Neutrophil (primary cell): ENCODE results near the gene SEMA3A.

Experiments
- H3K27ac ChIP-seq: fragments of 200-600 bp; sonication (generic); 2 replicates; pipeline ENCODE4 v1.5.1; 2016; ENCODE audit warnings: mild to moderate bottlenecking, moderate library complexity
- H3K27me3 ChIP-seq: fragments of 200-600 bp; sonication (generic); 2 replicates; pipeline ENCODE4 v1.6.0; 2016; ENCODE audit warnings: mild to moderate bottlenecking
- H3K36me3 ChIP-seq: fragments of 200-600 bp; sonication (generic); 2 replicates; pipeline ENCODE4 v1.5.1; 2017
- H3K4me1 ChIP-seq, 2 experiments: fragments of 200-600 bp in 1 of 2; sonication (generic) in 1 of 2; 1 replicate in 1 of 2; 2 replicates in 1 of 2; pipeline versions ENCODE4 v1.5.1 to v1.6.1; 2013 to 2016; ENCODE audit warnings: low read depth in 1 of 2, low read length in 1 of 2, mild to moderate bottlenecking in 1 of 2, moderate library complexity in 1 of 2; ENCODE audit not compliant: control insufficient read depth in 1 of 2, insufficient read depth in 1 of 2
- H3K4me3 ChIP-seq, 2 experiments: fragments of 200-600 bp in 1 of 2; sonication (generic) in 1 of 2; 1 replicate in 1 of 2; 2 replicates in 1 of 2; pipeline ENCODE4 v1.5.1; 2013 to 2016; ENCODE audit warnings: low read depth in 1 of 2, low read length in 1 of 2, mild to moderate bottlenecking in 1 of 2, moderate library complexity in 1 of 2
- H3K9me3 ChIP-seq: fragments of 200-600 bp; sonication (generic); 2 replicates; pipeline ENCODE4 v1.5.1; 2016
- TF ChIP-seq, protein P1 (sequence below): fragments of 200-600 bp; sonication (generic); IDR thresholded peaks from 2 replicates; pipeline ENCODE4 v1.5.1; 2016; ENCODE audit warnings: antibody characterized with exemption

SEMA3A gene

GRCh38 chr7:84181628-84182027, 13.0 kb downstream of the SEMA3A start:
- H3K9me3 ChIP-seq, result no peaks in the 10 kb centered on the region
- no peaks in the 10 kb centered on the region for H3K36me3 ChIP-seq
- TF ChIP-seq, protein P1, sequence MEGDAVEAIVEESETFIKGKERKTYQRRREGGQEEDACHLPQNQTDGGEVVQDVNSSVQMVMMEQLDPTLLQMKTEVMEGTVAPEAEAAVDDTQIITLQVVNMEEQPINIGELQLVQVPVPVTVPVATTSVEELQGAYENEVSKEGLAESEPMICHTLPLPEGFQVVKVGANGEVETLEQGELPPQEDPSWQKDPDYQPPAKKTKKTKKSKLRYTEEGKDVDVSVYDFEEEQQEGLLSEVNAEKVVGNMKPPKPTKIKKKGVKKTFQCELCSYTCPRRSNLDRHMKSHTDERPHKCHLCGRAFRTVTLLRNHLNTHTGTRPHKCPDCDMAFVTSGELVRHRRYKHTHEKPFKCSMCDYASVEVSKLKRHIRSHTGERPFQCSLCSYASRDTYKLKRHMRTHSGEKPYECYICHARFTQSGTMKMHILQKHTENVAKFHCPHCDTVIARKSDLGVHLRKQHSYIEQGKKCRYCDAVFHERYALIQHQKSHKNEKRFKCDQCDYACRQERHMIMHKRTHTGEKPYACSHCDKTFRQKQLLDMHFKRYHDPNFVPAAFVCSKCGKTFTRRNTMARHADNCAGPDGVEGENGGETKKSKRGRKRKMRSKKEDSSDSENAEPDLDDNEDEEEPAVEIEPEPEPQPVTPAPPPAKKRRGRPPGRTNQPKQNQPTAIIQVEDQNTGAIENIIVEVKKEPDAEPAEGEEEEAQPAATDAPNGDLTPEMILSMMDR, result no peak
- no peaks in the 10 kb centered on the region for H3K4me1 ChIP-seq
- no peaks in the 10 kb centered on the region for H3K27me3 ChIP-seq
- H3K4me3 ChIP-seq, result no peak overlapping the region
- H3K27ac ChIP-seq, result no peak overlapping the region

DNA sequence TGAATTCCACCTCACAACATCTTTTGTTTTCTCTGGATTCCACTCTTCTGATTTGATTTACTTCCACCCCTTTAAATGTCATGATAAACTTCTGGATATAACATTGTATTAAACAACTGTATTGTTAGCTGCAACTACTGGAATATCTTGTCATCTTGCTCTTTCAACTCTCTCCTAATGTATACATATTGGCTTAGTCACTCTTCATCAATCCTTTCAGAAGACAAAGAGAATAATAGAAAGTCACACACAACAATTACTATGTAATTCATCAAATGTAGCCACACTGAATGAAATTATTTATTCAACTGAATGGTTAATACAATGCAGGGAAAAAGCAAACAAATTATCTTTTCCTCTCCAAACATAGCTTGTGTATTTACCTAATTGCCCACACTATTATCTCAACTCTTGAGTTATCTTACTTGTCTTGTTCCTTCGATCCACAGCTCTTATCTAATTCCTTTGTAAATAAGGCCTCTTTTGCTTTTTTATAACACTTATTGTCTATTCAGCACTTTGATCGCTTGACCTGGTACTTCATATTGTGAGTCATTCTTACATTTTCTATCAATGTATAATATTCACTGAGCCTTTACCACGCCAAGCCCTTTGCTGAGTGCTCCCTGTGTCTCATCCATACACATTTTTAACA, 16.7 kb downstream of the SEMA3A start:
- Histone ChIP-seq H3K9me3 (no peaks in the 10 kb centered on the region), H3K27ac (no peak overlapping the region), H3K4me3 (no peak overlapping the region), H3K4me1 (no peaks in the 10 kb centered on the region), H3K27me3 (no peaks in the 10 kb centered on the region), H3K36me3 (no peaks in the 10 kb centered on the region)
- TF ChIP-seq, protein P1, result no peak

DNA sequence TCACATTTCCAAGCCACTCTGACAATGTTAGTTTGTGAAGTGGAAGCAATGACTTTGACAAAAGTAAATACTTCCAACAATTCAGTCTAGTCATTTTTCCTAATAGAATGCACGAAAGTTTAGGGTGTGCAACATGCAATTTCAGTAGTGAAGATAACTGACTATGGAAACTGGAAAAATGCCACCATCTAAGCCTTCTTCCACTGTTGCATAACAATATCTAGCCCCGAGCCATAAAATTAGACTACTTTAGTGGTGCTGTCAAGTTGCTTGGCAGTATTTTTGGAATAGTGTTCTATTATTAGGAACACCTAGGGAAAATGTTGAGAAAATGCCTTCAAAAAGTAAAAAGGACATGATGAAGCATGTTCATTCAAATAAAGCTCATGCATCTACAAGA, 17.9 kb downstream of the SEMA3A start:
- Histone ChIP-seq H3K36me3 (no peaks in the 10 kb centered on the region), H3K4me1 (no peaks in the 10 kb centered on the region), H3K9me3 (no peaks in the 10 kb centered on the region), H3K27me3 (no peaks in the 10 kb centered on the region), H3K4me3 (no peak overlapping the region), H3K27ac (no peak overlapping the region)
- TF ChIP-seq, protein P1, result no peak

DNA sequence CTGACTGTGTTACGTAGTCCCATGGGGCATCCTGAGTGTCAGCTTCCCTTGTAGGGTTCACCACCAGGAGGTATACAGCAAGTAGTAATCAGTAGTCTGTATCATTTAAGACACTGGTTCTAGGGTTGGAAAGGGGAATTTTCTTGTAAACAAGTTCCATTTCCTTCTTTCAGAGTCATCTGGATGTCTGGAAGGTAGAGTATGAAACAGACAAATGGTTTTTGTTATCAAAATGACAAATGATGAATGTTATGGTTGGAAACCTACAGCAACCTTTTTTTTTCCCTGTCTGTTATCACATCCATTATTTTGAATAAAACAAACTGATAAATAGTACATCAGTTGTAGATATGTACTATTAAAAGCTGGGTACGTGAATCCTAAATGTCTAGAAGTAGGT, 19.1 kb downstream of the SEMA3A start:
- no peak overlapping the region for H3K27ac ChIP-seq
- no peaks in the 10 kb centered on the region for H3K9me3 ChIP-seq
- no peaks in the 10 kb centered on the region for H3K36me3 ChIP-seq
- H3K4me3 ChIP-seq, result no peak overlapping the region
- no peaks in the 10 kb centered on the region for H3K27me3 ChIP-seq
- TF ChIP-seq, protein P1, result no peak
- no peaks in the 10 kb centered on the region for H3K4me1 ChIP-seq

- no peaks in the 10 kb centered on the region for H3K4me1 ChIP-seq
Measured at GRCh38 chr7:84170646-84171045, 23.9 kb downstream of the SEMA3A start.

More at GRCh38 chr7:84170646-84171045, 23.9 kb downstream of the SEMA3A start:
- H3K27ac ChIP-seq, result no peak overlapping the region
- H3K9me3 ChIP-seq, result no peaks in the 10 kb centered on the region
- no peaks in the 10 kb centered on the region for H3K36me3 ChIP-seq
- TF ChIP-seq, protein P1, result no peak
- no peaks in the 10 kb centered on the region for H3K27me3 ChIP-seq
- H3K4me3 ChIP-seq, result no peak overlapping the region
